ACC112 (cell line): Measurements from ENCODE around the gene CYTH1.
A peak's percentile ranks its signal among the peaks of the same experiment; 100 is the strongest.

ENCODE experiments used
- H2AFZ ChIP-seq: fragments of 200-600 bp; sonication (generic); one replicate; pipeline ENCODE4 v1.6.0; 2017; ENCODE audit warnings: antibody characterized with exemption, low read length; ENCODE audit not compliant: unreplicated experiment
- H3K27ac ChIP-seq: fragments of 200-600 bp; sonication (generic); 2 replicates; pipeline ENCODE4 v1.5.1; 2014; ENCODE audit warnings: low read depth, mild to moderate bottlenecking, antibody characterized with exemption, low read length, moderate library complexity
- H3K27me3 ChIP-seq: fragments of 200-600 bp; sonication (generic); 2 replicates; pipeline ENCODE4 v1.6.1; 2014; ENCODE audit warnings: mild to moderate bottlenecking, antibody characterized with exemption, low read length, moderate library complexity, mixed read lengths; ENCODE audit not compliant: insufficient read depth
- H3K36me3 ChIP-seq: fragments of 200-600 bp; sonication (generic); 2 replicates; pipeline ENCODE4 v1.6.1; 2016; ENCODE audit warnings: mild to moderate bottlenecking, antibody characterized with exemption, low read length, moderate library complexity, mixed read lengths; ENCODE audit not compliant: insufficient read depth
- H3K4me1 ChIP-seq: fragments of 200-600 bp; sonication (generic); one replicate; pipeline ENCODE4 v1.6.1; 2016; ENCODE audit warnings: low read length, mixed read lengths; ENCODE audit not compliant: insufficient read depth, unreplicated experiment, control insufficient read depth
- H3K4me3 ChIP-seq: fragments of 200-600 bp; sonication (generic); 2 replicates; pipeline ENCODE4 v1.5.1; 2014; ENCODE audit warnings: mild to moderate bottlenecking, low read depth, low read length
- H3K79me2 ChIP-seq: fragments of 200-600 bp; sonication (generic); one replicate; pipeline ENCODE4 v1.6.0; 2016; ENCODE audit warnings: low read length; ENCODE audit not compliant: control insufficient read depth, unreplicated experiment, insufficient read depth

CYTH1 gene, protein sequence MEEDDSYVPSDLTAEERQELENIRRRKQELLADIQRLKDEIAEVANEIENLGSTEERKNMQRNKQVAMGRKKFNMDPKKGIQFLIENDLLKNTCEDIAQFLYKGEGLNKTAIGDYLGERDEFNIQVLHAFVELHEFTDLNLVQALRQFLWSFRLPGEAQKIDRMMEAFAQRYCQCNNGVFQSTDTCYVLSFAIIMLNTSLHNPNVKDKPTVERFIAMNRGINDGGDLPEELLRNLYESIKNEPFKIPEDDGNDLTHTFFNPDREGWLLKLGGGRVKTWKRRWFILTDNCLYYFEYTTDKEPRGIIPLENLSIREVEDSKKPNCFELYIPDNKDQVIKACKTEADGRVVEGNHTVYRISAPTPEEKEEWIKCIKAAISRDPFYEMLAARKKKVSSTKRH

DNA sequence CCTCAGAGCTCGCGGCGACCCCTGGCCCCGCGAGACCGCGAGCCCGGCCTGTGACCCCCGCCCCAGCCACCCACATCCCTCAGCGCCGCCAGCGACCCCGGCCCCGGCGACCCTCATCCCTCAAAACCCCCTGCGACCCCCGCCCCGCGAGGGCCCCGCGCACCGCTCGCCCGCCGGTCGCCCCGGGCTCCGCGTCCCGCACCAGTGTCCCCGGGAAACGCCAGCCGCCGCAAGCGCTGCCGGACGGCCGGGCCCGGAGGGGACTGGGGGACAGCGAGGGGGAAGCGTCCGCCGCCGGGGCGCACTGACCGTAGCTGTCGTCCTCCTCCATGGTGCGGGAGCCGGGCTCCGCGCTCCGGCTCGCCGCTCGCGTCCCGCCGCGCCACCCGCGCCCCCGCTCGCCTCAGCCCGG is at the start of gene CYTH1:
Gene CYTH1 (minus strand): TSS at position 381 of the 412 bp plus-strand sequence. CDS start 50 bp downstream, at position 331.
- H2AFZ ChIP-seq = peak within 1 kb of the TSS; percentile 57
- H3K27ac ChIP-seq = peak within 1 kb of the TSS; percentile 58
- H3K79me2 ChIP-seq = peaks cover 23% of the 10 kb centered on the region
- H3K4me1 ChIP-seq = peaks cover 5% of the 10 kb centered on the region
- no peaks in the 10 kb centered on the region for H3K36me3 ChIP-seq
- H3K27me3 ChIP-seq = no peaks in the 10 kb centered on the region
- peak within 1 kb of the TSS; percentile 84 for H3K4me3 ChIP-seq

- peaks cover 50% of the 10 kb centered on the region for H3K36me3 ChIP-seq
- H3K27me3 ChIP-seq = no peaks in the 10 kb centered on the region
- no peak overlapping the region for H3K4me3 ChIP-seq
- H3K27ac ChIP-seq = no peak overlapping the region
- no peak overlapping the region for H2AFZ ChIP-seq
- H3K4me1 ChIP-seq = no peaks in the 10 kb centered on the region
- H3K79me2 ChIP-seq = peaks cover 47% of the 10 kb centered on the region
Observed at GRCh38 chr17:78829477-78829876, 47.4 kb upstream of the CYTH1 start.

- peaks cover 44% of the 10 kb centered on the region for H3K79me2 ChIP-seq
- H2AFZ ChIP-seq = no peak overlapping the region
- no peak overlapping the region for H3K27ac ChIP-seq
- H3K27me3 ChIP-seq = no peaks in the 10 kb centered on the region
- no peak overlapping the region for H3K4me3 ChIP-seq
- no peaks in the 10 kb centered on the region for H3K4me1 ChIP-seq
- peaks cover 48% of the 10 kb centered on the region for H3K36me3 ChIP-seq
Observed at GRCh38 chr17:78828470-78829185, 46.6 kb upstream of the CYTH1 start.

DNA sequence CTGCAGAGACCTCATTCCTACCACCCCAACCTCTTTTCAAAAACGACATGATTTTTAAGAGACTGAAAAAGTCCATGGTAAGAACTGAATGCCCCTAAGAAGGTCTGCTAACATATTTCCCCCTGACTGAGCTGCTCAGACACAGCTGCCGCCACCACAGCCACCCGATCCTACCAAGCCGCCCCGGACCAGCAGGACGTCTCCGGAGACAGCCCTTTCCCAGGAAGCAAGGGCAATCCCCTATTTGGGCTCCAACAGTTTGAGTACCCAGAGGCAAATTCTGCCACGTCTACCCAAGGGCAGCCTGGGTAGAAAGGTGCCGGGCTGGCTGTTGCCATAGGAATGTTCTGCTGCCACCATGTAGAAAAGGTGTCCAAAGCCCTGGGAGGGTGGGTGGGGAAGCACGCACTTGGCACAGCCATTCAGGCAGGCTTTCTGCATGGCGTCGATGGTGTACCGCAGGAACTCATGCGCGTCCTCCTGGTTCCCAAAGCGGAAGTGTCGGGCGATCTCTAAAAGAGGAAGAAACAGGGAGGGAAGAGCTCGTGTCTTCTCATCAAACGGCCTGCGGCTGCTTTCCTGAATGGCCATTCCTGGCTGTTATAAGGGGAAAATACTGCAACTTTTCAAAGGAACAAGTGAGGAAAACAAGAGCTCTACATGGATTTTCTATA is 44.9 kb upstream of the CYTH1 start:
- peaks cover 36% of the 10 kb centered on the region; the same call in 1 of the 2 replicates for H3K36me3 ChIP-seq
- H3K4me3 ChIP-seq = no peak overlapping the region
- no peaks in the 10 kb centered on the region for H3K27me3 ChIP-seq
- H2AFZ ChIP-seq = no peak overlapping the region
- peaks cover 34% of the 10 kb centered on the region for H3K79me2 ChIP-seq
- peaks cover 12% of the 10 kb centered on the region for H3K4me1 ChIP-seq
- H3K27ac ChIP-seq = no peak overlapping the region

DNA sequence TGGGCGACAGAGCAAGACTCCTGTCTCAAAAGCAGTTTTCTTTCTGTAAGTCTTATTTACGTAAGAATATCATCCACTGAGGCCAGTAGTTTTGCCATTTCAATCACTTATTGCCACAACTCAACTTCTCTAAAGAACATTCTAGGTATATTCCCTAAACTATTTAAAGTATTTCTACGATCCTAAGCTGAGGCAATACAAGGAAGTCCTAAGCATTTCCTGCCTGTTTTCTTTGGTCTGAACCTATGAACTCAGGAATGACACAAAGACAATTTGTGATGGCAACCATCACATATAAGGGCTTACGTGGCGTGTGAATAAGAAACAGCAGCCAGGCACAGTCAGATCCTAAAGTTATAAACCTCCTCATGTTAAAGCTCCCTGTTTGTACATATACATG is 44.3 kb upstream of the CYTH1 start:
- H3K27ac ChIP-seq = no peak overlapping the region

DNA sequence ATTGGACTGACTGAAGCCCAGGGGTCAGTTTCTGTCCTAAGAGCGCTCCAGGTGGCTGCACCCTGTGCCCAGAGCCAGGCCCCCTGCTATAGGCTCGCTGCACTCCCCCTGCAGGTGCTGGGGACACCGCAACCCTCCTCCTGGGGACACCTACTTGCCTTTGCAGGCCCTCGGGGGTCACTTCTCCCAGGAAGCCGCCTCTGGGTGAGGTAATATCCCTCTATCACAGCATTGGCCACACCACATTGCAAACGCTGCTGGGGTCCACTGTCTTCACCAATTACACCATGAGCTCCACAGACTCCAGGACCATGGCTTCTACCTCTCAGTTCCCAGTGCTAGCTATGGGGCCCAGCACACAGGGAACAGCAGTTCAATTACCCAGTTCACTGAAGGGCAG is 43.6 kb upstream of the CYTH1 start:
- Histone ChIP-seq H3K27ac (no peak overlapping the region), H3K4me3 (no peak overlapping the region), H3K36me3 (peaks cover 32% of the 10 kb centered on the region; the same call in 1 of the 2 replicates), H3K27me3 (no peaks in the 10 kb centered on the region), H3K4me1 (peaks cover 12% of the 10 kb centered on the region), H3K79me2 (peaks cover 28% of the 10 kb centered on the region), H2AFZ (no peak overlapping the region)

More for the DNA sequence above, 44.3 kb upstream of the CYTH1 start:
- H3K4me1 ChIP-seq = peaks cover 12% of the 10 kb centered on the region
- H2AFZ ChIP-seq = no peak overlapping the region
- peaks cover 36% of the 10 kb centered on the region; the same call in 1 of the 2 replicates for H3K36me3 ChIP-seq
- H3K4me3 ChIP-seq = no peak overlapping the region
- H3K27me3 ChIP-seq = no peaks in the 10 kb centered on the region
- peaks cover 29% of the 10 kb centered on the region for H3K79me2 ChIP-seq

DNA sequence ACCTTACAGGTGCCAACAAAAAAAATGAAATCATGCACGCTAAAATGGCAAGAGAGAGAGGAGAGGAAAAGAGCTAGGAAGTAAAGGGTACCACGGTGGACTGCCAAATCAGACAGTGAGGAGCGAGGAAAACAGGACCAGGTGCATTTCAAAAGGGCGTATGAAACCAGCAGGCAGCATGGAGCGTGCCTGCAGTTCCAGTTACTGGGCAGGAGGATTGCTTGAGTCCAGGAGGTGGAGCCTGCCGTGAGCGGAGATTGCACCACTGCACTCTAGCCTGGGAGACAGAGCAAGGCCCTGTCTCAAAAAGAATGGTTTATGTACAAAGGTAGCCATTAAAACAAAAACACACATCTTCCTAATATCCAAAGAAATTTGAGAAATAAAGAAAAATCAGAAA is 42.2 kb upstream of the CYTH1 start:
- Histone ChIP-seq H3K4me1 (peaks cover 12% of the 10 kb centered on the region), H3K36me3 (peaks cover 32% of the 10 kb centered on the region; the same call in 1 of the 2 replicates), H3K27me3 (no peaks in the 10 kb centered on the region), H3K27ac (no peak overlapping the region), H3K4me3 (no peak overlapping the region), H3K79me2 (peaks cover 19% of the 10 kb centered on the region), H2AFZ (no peak overlapping the region)

DNA sequence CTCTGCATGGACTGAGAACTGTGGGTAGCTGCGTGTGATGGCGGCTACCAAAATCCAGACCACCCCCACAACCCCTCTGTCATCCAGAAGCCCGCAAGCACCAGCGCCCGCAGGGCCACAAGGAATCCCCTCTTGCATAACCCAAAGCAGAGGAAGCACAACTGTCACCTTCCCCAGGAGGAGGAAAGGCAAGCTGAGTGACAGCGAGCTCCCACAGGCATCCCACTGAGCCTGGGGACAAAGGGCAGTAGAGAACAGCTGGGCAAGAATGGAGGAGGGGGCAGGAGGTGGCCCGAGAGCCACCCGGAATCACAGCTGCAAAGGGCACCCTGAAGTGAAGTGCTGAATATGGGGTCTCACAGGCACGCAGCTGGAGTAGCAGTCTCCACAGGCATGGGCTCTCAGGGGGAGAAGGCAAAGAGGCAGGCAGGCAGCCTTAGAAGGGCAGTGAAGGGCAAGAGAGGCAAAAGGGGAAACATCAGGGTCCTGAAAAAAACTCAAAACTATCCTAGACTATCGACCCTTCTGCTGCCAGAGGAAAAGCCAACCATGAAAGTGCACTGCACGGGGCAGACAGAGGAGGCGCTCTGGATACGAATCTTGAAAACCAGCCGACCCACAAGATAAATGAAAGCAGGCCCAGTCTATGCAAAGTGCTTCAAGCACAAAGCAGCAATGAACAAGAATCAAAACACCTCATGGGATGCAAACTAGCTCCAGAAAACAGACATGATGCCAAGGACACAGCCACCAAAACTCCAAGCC is 41.4 kb upstream of the CYTH1 start:
- peaks cover 16% of the 10 kb centered on the region for H3K79me2 ChIP-seq
- peaks cover 12% of the 10 kb centered on the region for H3K4me1 ChIP-seq
- H3K27ac ChIP-seq = no peak overlapping the region; the same call in 1 of the 2 replicates
- H3K36me3 ChIP-seq = peaks cover 30% of the 10 kb centered on the region; the same call in 1 of the 2 replicates
- H3K4me3 ChIP-seq = no peak overlapping the region
- H2AFZ ChIP-seq = no peak overlapping the region
- no peaks in the 10 kb centered on the region for H3K27me3 ChIP-seq

- Histone ChIP-seq H3K36me3 (peaks cover 22% of the 10 kb centered on the region; the same call in 1 of the 2 replicates), H2AFZ (no peak overlapping the region), H3K27me3 (no peaks in the 10 kb centered on the region), H3K4me1 (peaks cover 12% of the 10 kb centered on the region), H3K79me2 (peaks cover 11% of the 10 kb centered on the region), H3K27ac (peak overlapping the region; percentile 26; the same call in 1 of the 2 replicates), H3K4me3 (no peak overlapping the region)
Observed at GRCh38 chr17:78822552-78822951, 40.5 kb upstream of the CYTH1 start.

- Histone ChIP-seq H3K36me3 (peaks cover 26% of the 10 kb centered on the region; the same call in 1 of the 2 replicates), H3K4me3 (no peak overlapping the region), H2AFZ (no peak overlapping the region), H3K4me1 (peaks cover 12% of the 10 kb centered on the region), H3K27me3 (no peaks in the 10 kb centered on the region), H3K27ac (peak overlapping the region; percentile 26; the same call in 1 of the 2 replicates), H3K79me2 (peaks cover 11% of the 10 kb centered on the region)
Observed at GRCh38 chr17:78821961-78822360, 39.9 kb upstream of the CYTH1 start.
